Ascending aorta (tissue), 1 donor: ENCODE measurements around the gene TOLLIP. TPM values are rescaled to one million over a fixed set of nuclear protein-coding genes. Genes with fewer than 3 reads are reported as not detected.

Experiments used
- total RNA-seq: library from RNA; depleted of rRNA; stranded (reverse); fragments of >200 nt; gene quantifications from one replicate; pipeline ENCODE4 v1.1.0, GENCODE V29; 2016

TOLLIP gene
- total RNA-seq, 1 donor from 2014 or later: 63.0 TPM

Other genes starting within 250 kb of the TOLLIP start
- gene MUC2, start 234.8 kb downstream of the TOLLIP start, total RNA-seq: 0.11 TPM
- gene MUC5AC, start 151.7 kb downstream of the TOLLIP start, total RNA-seq: 0.11 TPM
- gene MUC5B, start 86.6 kb downstream of the TOLLIP start, total RNA-seq: under 0.01 TPM
- 9.3 TPM for gene BRSK2, start 80.3 kb upstream of the TOLLIP start, total RNA-seq
- 95.4 TPM for gene MOB2, start 177.1 kb upstream of the TOLLIP start, total RNA-seq